Common myeloid progenitor, CD34-positive (primary cell): ENCODE data around the gene TFF2.
A peak's percentile ranks its signal among the peaks of the same experiment; 100 is the strongest.

ENCODE experiments used
- CTCF ChIA-PET: fragments of 350-600 bp; sonication (Branson Sonifier 250); formaldehyde crosslinking; loops from one replicate; lab custom pipeline; 2021; ENCODE audit warnings: antibody characterized with exemption; lab: Charles Lee
- POLR2A ChIA-PET: fragments of 350-600 bp; sonication (Branson Sonifier 250); formaldehyde crosslinking; loops from one replicate; lab custom pipeline; 2021; ENCODE audit warnings: antibody characterized with exemption; lab: Charles Lee
- DNase-seq, 3 donors: peaks; one replicate each; pipeline versions ENCODE4 v3.0.0 to v3.0.0-alpha.2; 2013
- H3K27ac ChIP-seq, 2 experiments: 1 replicate in 1 of 2; 2 replicates in 1 of 2; pipeline ENCODE4 v1.7.0; 2013; ENCODE audit warnings: inconsistent platforms in 2 of 2, low read length in 2 of 2, mild to moderate bottlenecking in 2 of 2, low read depth in 1 of 2, moderate library complexity in 1 of 2; ENCODE audit not compliant: severe bottlenecking in 2 of 2, insufficient read depth in 1 of 2, poor library complexity in 1 of 2
- H3K27me3 ChIP-seq, 5 experiments: replicated peaks in 2 of 5; 1 replicate in 3 of 5; 2 replicates in 2 of 5; pipeline versions ENCODE4 v1.6.1 to v1.7.0; 2013; ENCODE audit warnings: low read length in 4 of 5, mild to moderate bottlenecking in 2 of 5, moderate library complexity in 2 of 5, inconsistent platforms in 1 of 5; ENCODE audit not compliant: insufficient read depth in 5 of 5, control insufficient read depth in 4 of 5
- H3K36me3 ChIP-seq, 4 experiments: 1 replicate in 2 of 4; 2 replicates in 2 of 4; pipeline versions ENCODE4 v1.6.1 to v1.7.0; 2013; ENCODE audit warnings: low read length in 3 of 4, control low read depth in 1 of 4, mild to moderate bottlenecking in 1 of 4; ENCODE audit not compliant: control insufficient read depth in 4 of 4, insufficient read depth in 4 of 4
- H3K4me1 ChIP-seq, 4 experiments: 1 replicate in 3 of 4; 2 replicates in 1 of 4; pipeline versions ENCODE4 v1.6.1 to v1.7.1; 2013; ENCODE audit warnings: low read length in 3 of 4, mild to moderate bottlenecking in 3 of 4, control low read depth in 1 of 4, inconsistent platforms in 1 of 4, moderate library complexity in 1 of 4; ENCODE audit not compliant: control insufficient read depth in 4 of 4, insufficient read depth in 4 of 4; ENCODE audit errors: control extremely low read depth in 1 of 4
- H3K4me3 ChIP-seq, 7 experiments: 1 replicate in 4 of 7; 2 replicates in 3 of 7; pipeline versions ENCODE4 v1.5.1 to v1.7.0; 2013; ENCODE audit warnings: mild to moderate bottlenecking in 7 of 7, low read length in 6 of 7, moderate library complexity in 6 of 7, inconsistent platforms in 2 of 7, low read depth in 2 of 7, control low read depth in 1 of 7; ENCODE audit not compliant: insufficient read depth in 4 of 7, control insufficient read depth in 1 of 7; ENCODE audit errors: extremely low read depth in 1 of 7
- H3K9me3 ChIP-seq, 5 experiments: 1 replicate in 4 of 5; 2 replicates in 1 of 5; pipeline versions ENCODE4 v1.6.1 to v1.7.1; 2013; ENCODE audit warnings: low read length in 4 of 5, mild to moderate bottlenecking in 2 of 5, inconsistent platforms in 1 of 5, low read depth in 1 of 5, moderate library complexity in 1 of 5; ENCODE audit not compliant: control insufficient read depth in 4 of 5, insufficient read depth in 2 of 5; ENCODE audit errors: control extremely low read depth in 1 of 5
- WGBS: methylation state at CpG from one replicate; pipeline ENCODE4 v1.1.5; 2013; ENCODE audit not compliant: insufficient coverage; 5-methylcytosine and 5-hydroxymethylcytosine counted together

TFF2 gene

DNA sequence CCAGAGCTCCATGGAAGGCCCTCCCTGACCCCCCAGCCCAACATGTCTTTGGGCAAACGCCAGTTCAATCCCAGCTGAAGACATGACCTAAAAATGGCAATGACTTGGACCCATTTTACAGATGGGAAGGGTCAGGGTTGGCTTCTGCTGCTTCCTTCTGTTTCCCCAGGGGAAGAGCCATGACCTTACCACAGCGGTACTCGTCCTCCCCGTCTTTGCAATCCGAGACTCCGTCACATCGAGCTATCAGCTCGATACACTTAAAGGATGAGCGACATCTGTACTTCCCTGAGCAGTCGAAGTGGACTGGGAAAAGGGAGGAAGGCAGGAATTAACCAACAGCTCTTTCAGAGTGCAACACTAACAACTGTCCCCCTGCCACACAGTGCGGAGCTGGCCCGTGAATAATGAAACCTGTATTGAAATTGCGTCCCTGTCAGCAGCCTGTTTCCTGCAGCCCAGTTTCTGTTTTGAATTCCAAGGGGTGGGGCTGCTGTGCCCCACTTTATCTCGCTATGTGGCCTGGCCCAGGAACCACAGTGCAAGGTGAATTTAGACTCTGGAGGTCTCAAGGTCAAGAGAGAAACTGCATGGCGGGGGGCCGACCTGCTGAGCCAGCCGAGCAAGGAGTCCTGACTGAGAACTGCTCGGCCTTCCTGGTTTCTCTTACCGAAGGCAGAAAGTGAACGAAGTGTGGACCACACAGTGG lies 38.1 kb upstream of the TFF2 start:
- H3K4me3 ChIP-seq, result no peak overlapping the region
- ChIA-PET POLR2A (interaction anchor here (0.6 kb wide), 1 partner anchor 55 kb away, joined by 5 read pairs; no protein-coding TSS in a partner anchor), CTCF (interaction anchor here (1.2 to 1.5 kb wide), 2 partner anchors 15 to 39 kb away, joined by 4 to 5 read pairs; partner anchors contain the start of gene UBASH3A)
- 82% methylated on average over 16 of the region's 20 CpGs for WGBS
- H3K27ac ChIP-seq, result no peak overlapping the region
- no peaks in the 10 kb centered on the region for H3K36me3 ChIP-seq
- H3K9me3 ChIP-seq, result no peaks in the 10 kb centered on the region
- no peaks in the 10 kb centered on the region for H3K27me3 ChIP-seq
- peaks cover 16 to 38% (median 32%) of the 10 kb centered on the region in 4 experiments for H3K4me1 ChIP-seq
- peak in 2 of 3 donors; percentile 60 to 70 for DNase-seq

DNA sequence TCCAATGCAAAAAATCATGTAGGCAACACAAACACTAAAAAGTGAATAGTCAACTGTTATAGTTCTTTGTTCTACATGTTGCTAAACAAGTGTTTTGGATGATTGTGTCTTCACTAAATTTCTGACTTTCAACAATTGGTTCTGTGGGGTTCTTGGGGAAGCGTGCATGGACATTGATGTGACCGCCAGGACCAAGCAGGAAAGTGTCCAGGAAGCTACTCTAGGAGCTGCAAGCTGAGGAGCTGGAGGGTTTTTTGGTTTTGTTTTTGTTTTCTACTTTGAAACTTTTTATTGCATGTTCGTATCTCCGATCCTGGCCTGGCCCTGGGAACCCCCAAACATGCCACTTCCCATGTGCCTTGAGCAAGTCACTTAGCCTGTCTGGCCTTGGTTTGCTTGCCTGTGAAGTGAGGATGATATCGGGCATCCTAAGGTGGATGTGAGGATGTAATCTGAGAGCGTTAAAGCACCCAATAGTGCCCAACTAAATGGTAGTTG lies 37.1 kb upstream of the TFF2 start:
- Histone ChIP-seq H3K9me3 (peaks cover 0 to under 1% (median 0%) of the 10 kb centered on the region in 5 experiments), H3K27me3 (no peaks in the 10 kb centered on the region), H3K4me3 (peak overlapping the region in 1 of 7 experiments; percentile 11), H3K4me1 (peaks cover 16 to 34% (median 30%) of the 10 kb centered on the region in 4 experiments), H3K27ac (no peak overlapping the region), H3K36me3 (no peaks in the 10 kb centered on the region)
- ChIA-PET CTCF (interaction anchor here (0.6 to 1.4 kb wide), 4 partner anchors 16 to 362 kb away, joined by 3 to 5 read pairs (median 4); partner anchors contain the start of gene UBASH3A), POLR2A (interaction anchor here (1.2 kb wide), 1 partner anchor 37 kb away, joined by 3 read pairs; no protein-coding TSS in a partner anchor)
- peak in 1 of 3 donors; percentile 59 for DNase-seq
- 74% methylated on average over 4 of the region's 6 CpGs for WGBS

DNA sequence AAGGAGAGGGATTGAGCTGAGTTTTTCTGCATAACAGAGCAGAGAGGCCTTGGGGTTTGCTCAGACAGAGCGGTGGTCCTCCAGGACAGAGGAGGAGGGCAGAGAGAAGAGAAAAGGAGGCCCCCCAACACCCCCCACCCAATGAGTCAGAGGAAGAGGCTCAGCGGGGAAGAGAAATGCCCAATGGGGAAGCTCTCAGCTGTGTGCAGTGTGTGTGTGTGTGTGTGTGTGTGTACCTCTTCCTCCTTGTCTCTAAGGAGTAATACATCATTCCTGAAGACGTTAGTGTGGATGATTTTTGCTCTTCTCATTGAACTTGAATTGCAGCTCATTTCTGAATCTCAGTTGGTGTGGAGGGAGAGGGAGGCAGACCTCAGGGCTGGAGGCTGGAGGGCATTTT lies 36.4 kb upstream of the TFF2 start:
- Histone ChIP-seq H3K9me3 (peaks cover 0 to 6% (median 6%) of the 10 kb centered on the region in 5 experiments), H3K36me3 (no peaks in the 10 kb centered on the region), H3K4me3 (no peak overlapping the region), H3K27ac (no peak overlapping the region), H3K27me3 (no peaks in the 10 kb centered on the region), H3K4me1 (peaks cover 16 to 31% (median 28%) of the 10 kb centered on the region in 4 experiments)
- DNase-seq, result peak; percentile 57 to 84 (median 78)
- no CpG with 5 or more reads among the region's 3 CpGs for WGBS
- POLR2A ChIA-PET, result interaction anchor here (1.2 kb wide), 1 partner anchor 38 kb away, joined by 3 read pairs; no protein-coding TSS in a partner anchor
- CTCF ChIA-PET, result interaction anchor here (0.7 to 1.4 kb wide), 2 partner anchors 36 to 49 kb away, joined by 4 to 5 read pairs; no protein-coding TSS in a partner anchor

GRCh38 chr21:42386034-42386591 lies 35.3 kb upstream of the TFF2 start:
- Histone ChIP-seq H3K36me3 (no peaks in the 10 kb centered on the region), H3K4me3 (no peak overlapping the region), H3K27ac (no peak overlapping the region), H3K9me3 (peaks cover 2 to 17% (median 10%) of the 10 kb centered on the region in 5 experiments), H3K27me3 (no peaks in the 10 kb centered on the region), H3K4me1 (peaks cover 16 to 31% (median 28%) of the 10 kb centered on the region in 4 experiments)
- no peak for DNase-seq
- ChIA-PET POLR2A (no interaction called here), CTCF (no interaction called here)
- WGBS, result 92% methylated on average over 11 of the region's 11 CpGs

GRCh38 chr21:42385619-42386018 lies 34.8 kb upstream of the TFF2 start:
- 99% methylated on average over 5 of the region's 5 CpGs for WGBS
- DNase-seq, result no peak
- POLR2A ChIA-PET, result no interaction called here

GRCh38 chr21:42384989-42385388 lies 34.2 kb upstream of the TFF2 start:
- POLR2A ChIA-PET, result no interaction called here
- Histone ChIP-seq H3K4me3 (no peak overlapping the region), H3K27me3 (no peaks in the 10 kb centered on the region), H3K36me3 (no peaks in the 10 kb centered on the region), H3K9me3 (peaks cover 2 to 17% (median 10%) of the 10 kb centered on the region in 5 experiments), H3K4me1 (peaks cover 15 to 28% (median 25%) of the 10 kb centered on the region in 4 experiments), H3K27ac (no peak overlapping the region)
- WGBS, result 93% methylated on average over 2 of the region's 2 CpGs
- peak in 1 of 3 donors; percentile 26 for DNase-seq
- CTCF ChIA-PET, result interaction anchor here (1.3 to 1.4 kb wide), 2 partner anchors 18 to 19 kb away, joined by 3 read pairs; partner anchors contain the start of gene UBASH3A

More at GRCh38 chr21:42385619-42386018, 34.8 kb upstream of the TFF2 start:
- CTCF ChIA-PET, result interaction anchor here (1.3 kb wide), 1 partner anchor 18 kb away, joined by 3 read pairs; the partner anchor contains the start of gene UBASH3A
- no peak overlapping the region for H3K4me3 ChIP-seq
- peaks cover 16 to 31% (median 28%) of the 10 kb centered on the region in 4 experiments for H3K4me1 ChIP-seq
- peaks cover 2 to 17% (median 10%) of the 10 kb centered on the region in 5 experiments for H3K9me3 ChIP-seq
- no peaks in the 10 kb centered on the region for H3K27me3 ChIP-seq
- no peaks in the 10 kb centered on the region for H3K36me3 ChIP-seq
- no peak overlapping the region for H3K27ac ChIP-seq
